ENCODE results near the gene HCN4. TPM values are rescaled to one million over a fixed set of nuclear protein-coding genes. Genes with fewer than 3 reads are reported as not detected.

Gene HCN4
- total RNA-seq, 1 donor from 2014 or later: not detected

DNA sequence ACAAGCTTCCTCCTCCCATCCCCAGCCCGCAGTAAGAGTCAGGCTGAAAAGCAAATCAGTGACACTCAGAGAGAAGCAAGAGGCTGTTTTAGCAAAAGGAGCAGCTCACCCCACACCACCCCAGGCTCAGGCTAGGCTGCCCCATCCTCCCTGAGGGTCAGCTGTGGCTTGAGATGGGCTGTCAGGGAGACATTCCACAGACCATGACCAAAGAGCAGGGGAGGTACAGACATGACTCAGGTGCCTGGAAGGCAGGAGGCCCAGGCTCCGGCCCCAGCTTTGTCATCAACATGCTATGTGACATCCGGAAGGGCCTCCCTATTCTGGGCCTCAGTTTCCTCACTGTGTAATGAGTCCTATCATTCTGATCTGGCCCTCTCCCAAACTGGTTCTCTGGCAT is 24.7 kb downstream of the HCN4 start:
- Histone ChIP-seq H3K27me3 (no peaks in the 10 kb centered on the region), H3K4me1 (no peaks in the 10 kb centered on the region), H3K4me3 (no peak overlapping the region), H3K36me3 (no peaks in the 10 kb centered on the region), H3K9me3 (no peaks in the 10 kb centered on the region), H3K27ac (no peak overlapping the region)
- intact Hi-C loops (cut with DNase I): no loop called here
- TF ChIP-seq, protein P1, sequence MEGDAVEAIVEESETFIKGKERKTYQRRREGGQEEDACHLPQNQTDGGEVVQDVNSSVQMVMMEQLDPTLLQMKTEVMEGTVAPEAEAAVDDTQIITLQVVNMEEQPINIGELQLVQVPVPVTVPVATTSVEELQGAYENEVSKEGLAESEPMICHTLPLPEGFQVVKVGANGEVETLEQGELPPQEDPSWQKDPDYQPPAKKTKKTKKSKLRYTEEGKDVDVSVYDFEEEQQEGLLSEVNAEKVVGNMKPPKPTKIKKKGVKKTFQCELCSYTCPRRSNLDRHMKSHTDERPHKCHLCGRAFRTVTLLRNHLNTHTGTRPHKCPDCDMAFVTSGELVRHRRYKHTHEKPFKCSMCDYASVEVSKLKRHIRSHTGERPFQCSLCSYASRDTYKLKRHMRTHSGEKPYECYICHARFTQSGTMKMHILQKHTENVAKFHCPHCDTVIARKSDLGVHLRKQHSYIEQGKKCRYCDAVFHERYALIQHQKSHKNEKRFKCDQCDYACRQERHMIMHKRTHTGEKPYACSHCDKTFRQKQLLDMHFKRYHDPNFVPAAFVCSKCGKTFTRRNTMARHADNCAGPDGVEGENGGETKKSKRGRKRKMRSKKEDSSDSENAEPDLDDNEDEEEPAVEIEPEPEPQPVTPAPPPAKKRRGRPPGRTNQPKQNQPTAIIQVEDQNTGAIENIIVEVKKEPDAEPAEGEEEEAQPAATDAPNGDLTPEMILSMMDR (IDR thresholded peaks at IDR 0.05): no peak
- DNase-seq (ENCODE audit: low spot score in 2 of 2): no peak

DNA sequence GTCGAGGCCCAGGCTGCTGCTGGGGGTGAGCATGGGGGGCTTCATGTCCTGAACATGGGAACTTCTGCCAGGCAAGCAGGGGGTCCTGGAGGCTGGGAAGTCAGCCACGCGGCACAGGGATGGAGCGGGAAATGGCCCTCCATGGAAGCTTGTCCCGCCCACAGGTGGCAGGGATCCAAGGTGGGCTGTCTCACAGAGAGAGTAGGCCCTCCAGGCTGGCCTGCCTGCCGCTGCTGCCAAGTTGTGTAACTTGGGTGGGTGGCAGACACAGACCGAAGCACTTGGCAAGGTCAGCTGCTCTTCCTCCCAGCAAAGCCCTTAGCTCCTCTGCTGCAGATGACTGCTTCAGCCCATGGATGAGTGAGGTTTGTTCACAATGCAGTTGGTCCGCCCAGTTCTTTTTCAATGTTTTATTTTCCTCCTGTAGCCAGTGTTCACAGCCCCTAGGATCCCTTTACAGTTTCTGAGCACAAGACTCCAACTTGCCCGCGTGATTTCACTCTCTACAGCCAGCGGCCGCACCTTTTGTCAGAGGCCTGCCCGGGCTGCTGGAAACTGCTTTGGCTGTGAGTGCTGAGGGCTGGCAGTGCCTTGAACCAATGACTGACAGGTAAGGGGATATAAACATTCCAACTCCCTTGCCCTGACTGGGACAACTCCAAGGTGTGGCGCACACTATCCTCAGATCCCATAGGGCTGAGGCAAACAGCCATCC is 26.7 kb downstream of the HCN4 start:
- Histone ChIP-seq H3K4me1 (no peaks in the 10 kb centered on the region), H3K36me3 (no peaks in the 10 kb centered on the region), H3K9me3 (no peaks in the 10 kb centered on the region), H3K27me3 (no peaks in the 10 kb centered on the region), H3K4me3 (no peak overlapping the region), H3K27ac (no peak overlapping the region)
- TF ChIP-seq, protein P1 (IDR thresholded peaks at IDR 0.05): no peak
- intact Hi-C loops (cut with DNase I): no loop called here
- no peak for DNase-seq (ENCODE audit: low spot score in 2 of 2)

DNA sequence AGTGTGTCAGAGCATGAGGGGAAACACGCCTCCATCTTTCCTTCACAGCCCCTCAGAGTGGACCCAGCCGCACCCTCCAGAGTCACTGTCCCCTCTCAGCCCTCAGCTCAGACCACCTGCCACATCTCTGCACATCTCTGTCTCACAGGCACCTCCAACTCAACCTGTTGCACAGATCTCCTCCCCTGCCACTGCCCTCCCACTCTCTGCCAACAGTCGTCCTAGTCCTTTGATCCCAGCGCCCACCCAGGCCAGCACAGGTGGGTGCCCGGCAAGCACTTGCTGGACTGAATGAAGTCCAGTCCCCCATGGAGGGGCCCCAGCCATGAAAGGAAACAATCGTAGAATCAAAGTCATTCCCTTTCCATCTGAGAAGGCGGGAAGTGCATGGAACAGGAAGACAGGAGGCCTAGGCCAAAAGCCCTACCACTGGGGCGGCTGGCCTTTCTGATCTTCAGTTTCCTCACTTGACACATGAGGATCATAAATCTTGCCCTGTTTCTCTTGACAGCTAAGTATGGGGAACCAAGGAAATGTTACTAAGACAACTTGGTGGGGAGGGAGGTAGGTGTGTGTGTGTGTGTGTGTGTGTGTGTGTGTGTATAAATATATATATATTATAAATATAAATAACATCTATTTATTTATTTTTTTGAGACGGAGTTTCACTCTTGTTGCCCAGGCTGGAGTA is 28.1 kb downstream of the HCN4 start:
- no peak for DNase-seq (ENCODE audit: low spot score in 2 of 2)
- TF ChIP-seq, protein P1 (IDR thresholded peaks at IDR 0.05): no peak
- Histone ChIP-seq H3K36me3 (no peaks in the 10 kb centered on the region), H3K27ac (no peak overlapping the region), H3K9me3 (no peaks in the 10 kb centered on the region), H3K4me3 (no peak overlapping the region), H3K4me1 (no peaks in the 10 kb centered on the region), H3K27me3 (no peaks in the 10 kb centered on the region)
- intact Hi-C loops (cut with DNase I): no loop called here

DNA sequence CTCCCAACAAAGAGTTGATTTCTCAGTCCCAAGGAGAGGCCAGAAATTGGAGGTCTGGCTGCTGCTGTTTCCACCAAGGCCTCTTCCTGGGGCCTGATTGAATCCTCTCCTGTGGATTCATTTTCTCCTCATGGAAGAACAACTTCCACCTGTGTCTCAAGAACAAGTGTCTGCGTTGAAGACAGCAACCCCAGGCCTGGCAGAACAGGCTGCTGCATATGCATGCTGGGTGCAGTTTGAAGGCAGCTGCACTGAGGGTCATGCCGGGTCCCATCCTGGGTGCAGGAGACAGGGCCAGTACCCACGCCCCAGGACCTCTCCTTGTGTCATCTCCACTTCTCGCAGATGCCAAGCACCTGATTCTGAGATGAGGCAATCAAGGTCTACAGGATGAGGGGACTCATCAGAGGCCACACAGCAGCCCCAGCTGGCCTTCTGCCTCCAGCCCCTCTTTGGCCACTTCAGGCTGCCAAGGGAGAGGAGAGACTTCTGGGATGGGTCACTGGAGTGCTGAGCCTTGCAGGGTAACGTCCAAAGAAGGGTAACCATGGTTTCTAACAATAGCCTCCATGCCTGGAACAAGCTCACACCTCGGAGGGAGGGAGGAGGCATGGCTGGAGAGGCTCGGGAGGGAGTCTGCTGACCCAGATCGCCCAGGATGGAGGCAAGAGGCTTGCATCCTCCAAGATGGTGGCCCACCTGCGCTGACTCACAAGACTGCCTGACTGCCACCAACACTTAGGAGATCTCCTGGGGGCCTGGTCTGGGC is 30.0 kb downstream of the HCN4 start:
- Histone ChIP-seq H3K4me1 (no peaks in the 10 kb centered on the region), H3K4me3 (no peak overlapping the region), H3K9me3 (no peaks in the 10 kb centered on the region), H3K27me3 (no peaks in the 10 kb centered on the region), H3K27ac (no peak overlapping the region), H3K36me3 (no peaks in the 10 kb centered on the region)
- no peak for DNase-seq (ENCODE audit: low spot score in 2 of 2)
- intact Hi-C loops (cut with DNase I): no loop called here
- TF ChIP-seq, protein P1 (IDR thresholded peaks at IDR 0.05): no peak

DNA sequence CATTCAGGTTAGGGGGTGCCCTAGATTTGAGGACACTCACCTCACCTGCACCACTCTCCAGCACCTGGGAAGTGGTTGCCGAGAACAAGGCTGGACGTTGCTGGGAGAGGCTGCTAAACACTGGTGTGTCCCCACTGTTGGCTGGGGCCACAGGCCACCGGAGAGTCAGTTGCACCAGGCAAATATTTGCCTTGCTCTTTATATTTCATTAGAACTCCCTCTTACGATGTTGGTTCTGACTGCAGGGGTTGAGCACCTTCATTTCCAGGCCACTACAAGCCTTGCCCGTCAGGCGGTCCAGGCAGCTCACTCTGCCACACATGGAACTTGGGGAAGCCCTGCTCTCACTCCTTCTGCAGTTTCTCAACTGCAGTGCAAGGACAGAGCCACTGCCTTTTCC is 30.7 kb downstream of the HCN4 start:
- no peak for DNase-seq (ENCODE audit: low spot score in 2 of 2)

More for the DNA sequence above, 30.7 kb downstream of the HCN4 start:
- TF ChIP-seq, protein P1 (IDR thresholded peaks at IDR 0.05): no peak
- no peaks in the 10 kb centered on the region for H3K4me1 ChIP-seq
- H3K36me3 ChIP-seq: no peaks in the 10 kb centered on the region
- H3K27ac ChIP-seq: no peak overlapping the region
- intact Hi-C loops (cut with DNase I): no loop called here
- no peaks in the 10 kb centered on the region for H3K27me3 ChIP-seq
- no peaks in the 10 kb centered on the region for H3K9me3 ChIP-seq
- H3K4me3 ChIP-seq: no peak overlapping the region
